GM12878 (cell line): ENCODE data around the gene C21orf91. TPM values are rescaled to one million over a fixed set of nuclear protein-coding genes. Genes with fewer than 3 reads are reported as not detected.
A peak's percentile ranks its signal among the peaks of the same experiment; 100 is the strongest.

Experiments used
- ATF2 ChIP-seq: IDR thresholded peaks from 2 replicates; pipeline ENCODE4 v1.6.1; 2012; ENCODE audit warnings: low read length, inconsistent platforms
- ATF7 ChIP-seq: fragments of 450-650 bp; IDR thresholded peaks from 2 replicates; pipeline ENCODE4 v1.6.1; 2016; ENCODE audit warnings: low read depth, mild to moderate bottlenecking
- ELK1 ChIP-seq: IDR thresholded peaks from 2 replicates; pipeline ENCODE4 v1.6.1; 2012; ENCODE audit warnings: low read depth, low read length, improper control_type of control experiment
- EZH2 ChIP-seq: IDR thresholded peaks from 2 replicates; pipeline ENCODE4 v1.6.1; 2012; ENCODE audit warnings: low read depth, mild to moderate bottlenecking, control low read depth, inconsistent platforms, low read length, borderline replicate concordance; ENCODE audit not compliant: control insufficient read depth
- HDAC2 ChIP-seq: fragments of 200-600 bp; sonication (generic); IDR thresholded peaks from 2 replicates; pipeline ENCODE4 v1.6.1; 2017
- KAT2A ChIP-seq: conservative IDR thresholded peaks from 2 replicates; pipeline ENCODE4 v1.6.1; 2011; ENCODE audit warnings: low read depth, low read length; ENCODE audit not compliant: control insufficient read depth
- KLF5 ChIP-seq: fragments of 450-650 bp; IDR thresholded peaks from 2 replicates; pipeline ENCODE4 v1.6.1; 2014; ENCODE audit warnings: mild to moderate bottlenecking; ENCODE audit not compliant: partially characterized antibody
- PKNOX1 ChIP-seq: fragments of 450-650 bp; IDR thresholded peaks from 2 replicates; pipeline ENCODE4 v1.6.1; 2016; ENCODE audit warnings: mild to moderate bottlenecking
- PML ChIP-seq: IDR thresholded peaks from 2 replicates; pipeline ENCODE4 v1.6.1; 2012; ENCODE audit warnings: low read length, inconsistent platforms
- POLR2A ChIP-seq: IDR thresholded peaks from 2 replicates; pipeline ENCODE4 v1.6.1; 2011; ENCODE audit warnings: low read depth, mild to moderate bottlenecking, low read length
- POU2F2 ChIP-seq: IDR thresholded peaks from 3 replicates; pipeline ENCODE4 v1.6.1; 2011; ENCODE audit warnings: low read depth, mild to moderate bottlenecking, low read length, borderline replicate concordance
- PRDM15 ChIP-seq: fragments of 450-650 bp; formaldehyde crosslinking; IDR thresholded peaks from 2 replicates; pipeline ENCODE4 v1.4.0; 2020; ENCODE audit warnings: mild to moderate bottlenecking, moderate library complexity
- RBBP5 ChIP-seq: fragments of 200-600 bp; sonication (generic); conservative IDR thresholded peaks from 2 replicates; pipeline ENCODE4 v1.6.1; 2016
- SREBF1 ChIP-seq: IDR thresholded peaks from 2 replicates; pipeline ENCODE4 v1.6.1; 2012; ENCODE audit warnings: mild to moderate bottlenecking, low read length
- ZNF592 ChIP-seq: fragments of 450-650 bp; IDR thresholded peaks from 2 replicates; pipeline ENCODE4 v1.6.1; 2017; ENCODE audit warnings: mild to moderate bottlenecking, moderate library complexity
- ZNF687 ChIP-seq: fragments of 450-650 bp; IDR thresholded peaks from 2 replicates; pipeline ENCODE4 v1.6.1; 2017; ENCODE audit warnings: mild to moderate bottlenecking, moderate library complexity
- polyA plus RNA-seq, 11 experiments: library from polyadenylated mRNA; depleted of rRNA in 4 of 11; unstranded in 6 of 11; stranded (reverse) in 5 of 11; fragments of >200 nt; fragmentation: Nextera tagmentation in 4 of 11; fragmentation: Illumina TruSeq in 1 of 11; extraction: Ambion mirVana in 4 of 11; extraction: Trizol in 1 of 11; gene quantifications; 1 replicate in 1 of 11; 2 replicates in 10 of 11; pipeline versions ENCODE4 v1.2.1 to v1.2.3, GENCODE V29; 2011 to 2016; ENCODE audit warnings: inconsistent platforms in 2 of 11, missing spikeins in 2 of 11, low read depth in 1 of 11
- total RNA-seq, 4 experiments: library from RNA; depleted of rRNA in 3 of 4; stranded (reverse); fragments of >200 nt in 3 of 4; fragmentation: Illumina TruSeq in 1 of 4; extraction: Trizol in 1 of 4; gene quantifications; 2 replicates each; pipeline versions ENCODE4 v1.2.1 to v1.2.3, GENCODE V29; 2013 to 2021

The C21orf91 gene
- total and polyA plus RNA-seq, 10 of the 15 experiments (the other 5 are each of a cell fraction or from before 2014, with no cell fraction given) = 9.3 to 40.3 (median 29.8) TPM

GRCh38 chr21:17780539-17780938 lies 38.6 kb downstream of the C21orf91 start (continued):
- no peak for TF ChIP-seq PRDM15 (CRISPR knock-in tag)
- TF ChIP-seq PKNOX1 = no peak
- peak; percentile 85; the same call in 2 of the 3 replicates for TF ChIP-seq POU2F2
- TF ChIP-seq PML = no peak
- no peak for TF ChIP-seq POLR2A
- TF ChIP-seq RBBP5 = no peak
- TF ChIP-seq ZNF687 = no peak
- peak; percentile 87 for TF ChIP-seq ATF7
- no peak for TF ChIP-seq EZH2
- TF ChIP-seq SREBF1 = no peak
- no peak for TF ChIP-seq KAT2A
- peak; percentile 93 for TF ChIP-seq ATF2
- TF ChIP-seq ELK1 = no peak
- no peak for TF ChIP-seq ZNF592
- no peak for TF ChIP-seq HDAC2
- TF ChIP-seq KLF5 = peak; percentile 75
